Measurements from ENCODE around the gene CRB2.
A peak's percentile ranks its signal among the peaks of the same experiment; 100 is the strongest.

Gene CRB2

GRCh38 chr9:123355761-123356431 lies at the start of gene CRB2:
Gene CRB2 (plus strand): TSS chr9:123356197. CDS start chr9:123356261, 64 bp downstream.
- H3K36me3 Mint-ChIP-seq, result no peaks in the 10 kb centered on the region
- H3K4me1 Mint-ChIP-seq (ENCODE audit: low read depth), result peaks cover 20% of the 10 kb centered on the region
- no peak within 1 kb of the TSS for H3K27ac Mint-ChIP-seq
- no peak within 1 kb of the TSS for H3K4me3 Mint-ChIP-seq
- peaks cover 4% of the 10 kb centered on the region for H3K27me3 Mint-ChIP-seq
- H3K9me3 Mint-ChIP-seq (ENCODE audit: low read depth), result no peaks in the 10 kb centered on the region

DNA sequence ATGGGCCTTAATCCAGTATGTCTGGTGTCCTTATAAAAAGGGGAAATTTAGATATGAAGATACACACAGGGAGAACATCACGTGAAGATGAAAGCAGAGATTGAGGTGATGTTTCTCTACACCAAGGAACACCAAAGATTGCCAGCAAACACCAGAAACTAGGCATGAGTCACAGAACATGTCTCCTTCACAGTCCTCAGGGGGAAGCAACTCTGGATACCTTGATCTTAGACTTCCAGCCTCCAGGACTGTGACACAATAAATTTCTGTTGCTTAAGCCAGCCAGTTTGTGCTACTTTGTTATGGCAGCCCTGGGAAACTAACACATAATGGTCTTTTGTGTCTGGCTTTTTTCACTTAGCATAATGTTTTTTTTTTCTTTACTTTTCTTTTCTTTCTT lies 46.4 kb upstream of the CRB2 start:
- Mint-ChIP-seq H3K4me3 (no peak overlapping the region), H3K4me1 (ENCODE audit: low read depth) (peaks cover 12% of the 10 kb centered on the region), H3K9me3 (ENCODE audit: low read depth) (no peaks in the 10 kb centered on the region), H3K36me3 (no peaks in the 10 kb centered on the region), H3K27me3 (no peaks in the 10 kb centered on the region), H3K27ac (no peak overlapping the region)

DNA sequence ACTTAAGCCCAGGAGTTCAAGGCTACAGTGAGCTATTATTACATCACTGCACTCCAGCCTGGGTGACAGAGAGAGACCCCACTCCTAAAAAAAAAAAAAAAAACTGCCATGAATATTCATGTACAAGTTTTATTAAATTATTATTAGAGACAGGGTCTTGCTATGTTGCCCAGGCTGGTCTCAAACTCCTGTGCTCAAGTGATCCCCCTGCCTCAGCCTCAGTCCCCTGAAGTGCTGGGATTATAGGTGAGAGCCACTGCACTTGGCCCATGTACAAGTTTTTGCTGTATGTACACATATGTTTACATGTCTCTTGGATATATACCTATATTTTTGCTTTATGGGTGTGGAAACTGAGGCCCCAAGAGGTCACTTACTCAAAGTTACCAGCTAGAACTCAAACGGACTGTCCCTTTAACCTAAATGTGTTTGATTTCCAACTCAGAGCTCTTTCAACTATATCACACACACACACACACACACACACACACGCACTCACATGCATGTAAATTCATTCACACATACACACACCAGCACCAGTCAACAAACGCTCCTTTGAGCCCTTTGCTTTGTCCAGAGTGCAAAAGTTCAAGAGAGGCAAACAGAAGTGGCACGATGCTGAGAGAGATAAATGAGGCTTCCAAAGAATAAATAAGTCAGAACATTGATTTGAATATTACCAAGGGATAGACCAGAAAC lies 45.3 kb upstream of the CRB2 start:
- no peak overlapping the region for H3K27ac Mint-ChIP-seq
- no peaks in the 10 kb centered on the region for H3K36me3 Mint-ChIP-seq
- H3K27me3 Mint-ChIP-seq, result no peaks in the 10 kb centered on the region
- no peaks in the 10 kb centered on the region for H3K9me3 Mint-ChIP-seq (ENCODE audit: low read depth)
- peaks cover 3% of the 10 kb centered on the region for H3K4me1 Mint-ChIP-seq (ENCODE audit: low read depth)
- H3K4me3 Mint-ChIP-seq, result no peak overlapping the region

- no peaks in the 10 kb centered on the region for H3K9me3 Mint-ChIP-seq (ENCODE audit: low read depth)
- H3K27ac Mint-ChIP-seq, result no peak overlapping the region
Measured at GRCh38 chr9:123311250-123311752, 44.7 kb upstream of the CRB2 start.

DNA sequence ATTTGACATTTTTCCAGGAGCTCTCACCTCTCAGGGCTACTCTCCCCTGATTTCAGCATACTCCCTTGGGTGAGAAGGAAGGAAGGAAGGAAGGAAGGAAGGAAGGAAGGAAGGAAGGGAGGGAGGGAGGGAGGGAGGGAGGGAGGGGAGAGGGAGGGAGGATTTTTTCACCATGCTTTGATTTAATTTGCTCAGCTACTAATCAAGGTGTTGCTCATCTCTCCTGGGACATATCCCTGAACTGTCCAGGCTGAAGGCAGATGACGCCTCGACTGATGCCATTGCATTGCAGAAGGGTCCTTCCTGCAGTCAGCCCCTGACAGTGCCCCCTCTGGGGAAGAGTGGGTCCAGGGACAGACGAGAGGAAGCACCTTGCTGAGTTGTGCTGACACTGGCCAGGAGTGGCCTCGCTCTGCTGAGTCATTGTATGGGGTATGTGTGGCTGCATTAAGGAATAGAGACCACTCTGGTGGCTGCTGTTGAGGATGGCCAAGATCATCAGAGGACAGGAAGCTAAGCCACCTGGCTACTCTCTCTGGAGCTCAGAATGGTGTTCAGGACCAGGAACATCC lies 43.6 kb upstream of the CRB2 start:
- Mint-ChIP-seq H3K27me3 (no peaks in the 10 kb centered on the region), H3K4me1 (ENCODE audit: low read depth) (peaks cover 2% of the 10 kb centered on the region), H3K9me3 (ENCODE audit: low read depth) (no peaks in the 10 kb centered on the region), H3K36me3 (no peaks in the 10 kb centered on the region), H3K4me3 (no peak overlapping the region), H3K27ac (no peak overlapping the region)

More at GRCh38 chr9:123311250-123311752, 44.7 kb upstream of the CRB2 start:
- no peak overlapping the region for H3K4me3 Mint-ChIP-seq
- H3K4me1 Mint-ChIP-seq (ENCODE audit: low read depth), result peaks cover 2% of the 10 kb centered on the region
- H3K27me3 Mint-ChIP-seq, result no peaks in the 10 kb centered on the region
- no peaks in the 10 kb centered on the region for H3K36me3 Mint-ChIP-seq

DNA sequence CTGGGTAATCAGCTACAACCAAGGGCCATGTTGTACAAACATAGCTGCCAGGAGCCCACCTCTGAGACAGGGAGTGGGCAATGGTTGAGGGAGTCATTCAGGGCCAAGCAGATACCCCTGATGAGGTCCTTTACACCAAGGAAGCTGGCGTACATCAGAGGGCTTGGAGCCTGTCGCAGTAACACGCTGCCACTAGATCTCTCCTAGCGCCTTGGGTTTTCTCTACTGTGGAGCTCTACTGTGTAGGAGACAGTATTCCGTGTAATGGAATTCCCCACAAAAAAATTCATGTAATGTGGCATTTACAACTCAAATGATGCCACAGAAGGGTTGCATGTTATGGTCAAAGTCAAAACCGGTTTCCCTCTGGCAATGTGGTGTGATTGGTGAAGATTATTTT lies 41.4 kb upstream of the CRB2 start:
- H3K9me3 Mint-ChIP-seq (ENCODE audit: low read depth), result no peaks in the 10 kb centered on the region
- no peaks in the 10 kb centered on the region for H3K27me3 Mint-ChIP-seq
- H3K27ac Mint-ChIP-seq, result no peak overlapping the region
- H3K4me3 Mint-ChIP-seq, result no peak overlapping the region
- H3K36me3 Mint-ChIP-seq, result no peaks in the 10 kb centered on the region
- peaks cover 2% of the 10 kb centered on the region for H3K4me1 Mint-ChIP-seq (ENCODE audit: low read depth)

GRCh38 chr9:123315635-123316034 lies 40.4 kb upstream of the CRB2 start:
- no peaks in the 10 kb centered on the region for H3K9me3 Mint-ChIP-seq (ENCODE audit: low read depth)
- peaks cover 6% of the 10 kb centered on the region for H3K4me1 Mint-ChIP-seq (ENCODE audit: low read depth)
- no peak overlapping the region for H3K4me3 Mint-ChIP-seq
- no peak overlapping the region for H3K27ac Mint-ChIP-seq
- no peaks in the 10 kb centered on the region for H3K27me3 Mint-ChIP-seq
- no peaks in the 10 kb centered on the region for H3K36me3 Mint-ChIP-seq

DNA sequence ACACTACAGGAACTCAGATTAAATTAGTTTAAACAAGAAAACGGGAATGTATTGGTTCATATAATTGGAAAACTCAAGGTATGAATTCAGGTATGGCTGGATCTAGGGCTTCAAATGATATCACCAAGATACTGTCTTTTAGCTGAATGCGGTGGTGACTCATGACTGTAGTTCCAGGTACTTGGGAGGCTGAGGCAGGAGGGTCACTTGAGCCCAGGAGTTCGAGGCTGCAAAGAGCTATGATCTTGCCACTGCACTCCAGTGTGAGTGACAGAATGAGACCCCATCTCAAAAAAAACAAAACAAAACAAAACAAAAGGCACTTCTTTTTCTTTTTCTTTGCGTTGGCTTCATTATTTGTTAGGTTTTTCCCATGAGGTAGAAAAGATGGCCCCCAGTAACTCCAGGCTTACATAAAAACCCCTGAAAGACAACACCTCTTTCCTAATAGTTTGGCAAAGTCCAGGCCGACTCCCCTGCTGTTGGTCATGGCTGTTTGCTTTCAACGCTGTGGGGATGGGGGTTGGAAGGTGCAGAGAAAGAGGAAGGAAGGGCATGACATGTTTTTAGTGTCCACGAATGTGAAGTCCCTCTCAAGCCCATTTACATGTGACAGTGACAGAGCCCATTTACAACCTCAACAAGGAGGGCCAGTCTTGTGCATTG lies 39.8 kb upstream of the CRB2 start:
- H3K4me1 Mint-ChIP-seq (ENCODE audit: low read depth), result peaks cover 7% of the 10 kb centered on the region
- H3K27me3 Mint-ChIP-seq, result no peaks in the 10 kb centered on the region
- H3K9me3 Mint-ChIP-seq (ENCODE audit: low read depth), result no peaks in the 10 kb centered on the region
- no peak overlapping the region for H3K4me3 Mint-ChIP-seq
- no peaks in the 10 kb centered on the region for H3K36me3 Mint-ChIP-seq
- H3K27ac Mint-ChIP-seq, result no peak overlapping the region

DNA sequence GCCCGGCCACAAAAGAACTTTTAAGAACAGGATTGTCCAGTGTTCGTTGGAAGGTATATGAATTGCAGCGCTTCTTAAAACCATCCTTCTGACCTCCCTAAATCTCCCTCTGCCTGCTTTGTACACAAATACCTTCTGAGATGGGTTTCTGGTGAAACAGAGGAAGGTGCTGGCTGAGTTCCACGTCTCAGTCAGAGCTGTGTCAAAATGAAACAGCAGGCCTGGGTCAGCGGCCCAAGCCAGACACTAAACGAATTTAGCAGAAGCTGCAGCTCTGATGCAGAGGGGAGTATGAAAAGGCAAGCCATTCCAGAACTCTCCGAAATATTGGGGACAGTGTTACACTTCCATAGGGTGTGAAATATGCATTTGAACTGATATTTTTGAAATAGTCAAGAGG lies 37.8 kb upstream of the CRB2 start:
- no peaks in the 10 kb centered on the region for H3K27me3 Mint-ChIP-seq
- no peak overlapping the region for H3K4me3 Mint-ChIP-seq
- peak overlapping the region; percentile 34 for H3K27ac Mint-ChIP-seq
- no peaks in the 10 kb centered on the region for H3K9me3 Mint-ChIP-seq (ENCODE audit: low read depth)
- peaks cover 26% of the 10 kb centered on the region for H3K4me1 Mint-ChIP-seq (ENCODE audit: low read depth)
- no peaks in the 10 kb centered on the region for H3K36me3 Mint-ChIP-seq

GRCh38 chr9:123318961-123319421 lies 37.0 kb upstream of the CRB2 start:
- Mint-ChIP-seq H3K27me3 (no peaks in the 10 kb centered on the region), H3K9me3 (ENCODE audit: low read depth) (no peaks in the 10 kb centered on the region), H3K36me3 (no peaks in the 10 kb centered on the region), H3K27ac (no peak overlapping the region), H3K4me1 (ENCODE audit: low read depth) (peaks cover 30% of the 10 kb centered on the region), H3K4me3 (no peak overlapping the region)

GRCh38 chr9:123319541-123320339 lies 36.3 kb upstream of the CRB2 start:
- Mint-ChIP-seq H3K4me1 (ENCODE audit: low read depth) (peaks cover 34% of the 10 kb centered on the region), H3K9me3 (ENCODE audit: low read depth) (no peaks in the 10 kb centered on the region), H3K27ac (no peak overlapping the region), H3K4me3 (no peak overlapping the region), H3K36me3 (no peaks in the 10 kb centered on the region), H3K27me3 (no peaks in the 10 kb centered on the region)

DNA sequence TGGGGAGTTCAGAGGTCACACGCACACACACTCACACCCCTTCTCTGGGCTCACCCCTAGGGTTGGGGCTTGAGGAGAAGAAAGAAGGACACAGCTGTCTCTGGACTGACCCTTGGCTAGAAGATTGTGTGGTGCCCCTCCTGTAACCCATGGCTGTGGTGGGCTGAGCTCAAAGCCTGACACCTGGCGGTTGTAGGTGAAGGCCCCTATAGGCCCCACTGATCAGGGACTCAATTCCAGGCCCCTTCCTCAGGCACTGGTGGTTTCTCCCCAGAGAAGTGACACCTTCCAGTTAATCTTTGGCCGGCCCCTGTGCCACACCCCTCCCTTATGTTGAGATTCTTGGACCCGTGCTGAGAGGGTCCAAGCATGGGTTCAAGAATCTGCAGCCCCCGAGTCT lies 35.2 kb upstream of the CRB2 start:
- H3K4me1 Mint-ChIP-seq (ENCODE audit: low read depth), result peaks cover 39% of the 10 kb centered on the region
- H3K9me3 Mint-ChIP-seq (ENCODE audit: low read depth), result no peaks in the 10 kb centered on the region
- H3K4me3 Mint-ChIP-seq, result no peak overlapping the region
- no peaks in the 10 kb centered on the region for H3K36me3 Mint-ChIP-seq
- H3K27ac Mint-ChIP-seq, result no peak overlapping the region
- no peaks in the 10 kb centered on the region for H3K27me3 Mint-ChIP-seq

DNA sequence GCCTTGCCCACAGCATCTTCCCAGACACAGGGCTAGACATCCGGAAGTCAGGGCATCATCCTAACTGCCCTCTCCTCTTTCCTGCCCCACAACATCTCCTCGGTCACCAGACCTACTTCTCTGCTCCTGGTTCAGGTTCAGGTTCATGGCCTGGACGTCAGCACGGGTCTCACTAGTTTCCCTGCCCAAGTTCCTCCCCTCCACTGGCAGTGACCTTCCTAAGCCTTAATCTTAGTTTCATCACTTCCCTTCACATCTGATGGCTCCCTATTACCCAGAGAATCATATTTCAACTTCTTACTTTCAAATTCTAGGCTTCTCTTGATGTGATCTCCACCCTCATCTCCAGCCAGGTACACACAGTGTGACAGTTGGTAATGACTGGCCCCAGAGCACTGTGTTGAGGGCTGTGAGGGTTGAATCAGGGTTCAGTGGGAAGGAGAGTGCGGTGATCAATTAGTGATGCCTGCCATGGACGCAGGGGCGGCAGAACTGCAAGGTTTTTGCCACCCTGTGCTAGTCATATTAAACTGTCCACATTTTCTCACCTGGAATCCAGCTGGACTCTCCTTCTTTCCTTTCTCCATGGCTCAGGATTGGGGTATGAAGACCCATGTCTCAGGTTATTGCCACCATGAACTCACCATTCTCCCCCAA lies 34.3 kb upstream of the CRB2 start:
- no peaks in the 10 kb centered on the region for H3K36me3 Mint-ChIP-seq
- peak overlapping the region; percentile 67 for H3K4me3 Mint-ChIP-seq
- no peaks in the 10 kb centered on the region for H3K27me3 Mint-ChIP-seq
- peak overlapping the region; percentile 91 for H3K27ac Mint-ChIP-seq
- H3K4me1 Mint-ChIP-seq (ENCODE audit: low read depth), result peaks cover 46% of the 10 kb centered on the region
- no peaks in the 10 kb centered on the region for H3K9me3 Mint-ChIP-seq (ENCODE audit: low read depth)

All from activated naive CD8-positive, alpha-beta T cell (primary cell).